Neural crest cell (in vitro differentiated cells): Measurements from ENCODE around the gene ARHGEF26. TPM values are rescaled to one million over a fixed set of nuclear protein-coding genes. Genes with fewer than 3 reads are reported as not detected.

ENCODE experiments used
- DNase-seq: peaks from one replicate; pipeline ENCODE4 v3.0.0; 2021; ENCODE audit warnings: low read depth, mixed read lengths, low spot score
- H3K27ac Mint-ChIP-seq: one replicate; pipeline ENCODE4 v1.8.0; 2021; ENCODE audit warnings: mild to moderate bottlenecking, mixed read lengths; ENCODE audit not compliant: unreplicated experiment
- H3K27me3 Mint-ChIP-seq: 2 replicates; pipeline ENCODE4 v1.8.0; 2021; ENCODE audit warnings: low read depth, mild to moderate bottlenecking, mixed read lengths
- H3K36me3 Mint-ChIP-seq: 2 replicates; pipeline ENCODE4 v1.8.0; 2021; ENCODE audit warnings: low read depth, mild to moderate bottlenecking, mixed read lengths
- H3K4me1 Mint-ChIP-seq: 2 replicates; pipeline ENCODE4 v1.8.0; 2021; ENCODE audit warnings: mixed read lengths
- H3K4me3 Mint-ChIP-seq: one replicate; pipeline ENCODE4 v1.8.0; 2021; ENCODE audit warnings: mild to moderate bottlenecking, mixed read lengths
- H3K9me3 Mint-ChIP-seq: 2 replicates; pipeline ENCODE4 v1.8.0; 2021; ENCODE audit warnings: mixed read lengths
- CTCF ChIP-seq: fragments of 200-600 bp; sonication (generic); conservative IDR thresholded peaks from 2 replicates; pipeline ENCODE4 v1.5.0; 2021; ENCODE audit warnings: antibody characterized with exemption, mild to moderate bottlenecking
- total RNA-seq: library from RNA; stranded (reverse); gene quantifications from 2 replicates; pipeline ENCODE4 v1.2.1, GENCODE V29; 2021

ARHGEF26 gene
- total RNA-seq, 1 donor from 2014 or later = 19.3 TPM

- Mint-ChIP-seq H3K27ac (peak overlapping the region; percentile 48), H3K36me3 (no peaks in the 10 kb centered on the region), H3K9me3 (no peaks in the 10 kb centered on the region), H3K4me3 (no peak overlapping the region), H3K4me1 (peaks cover 5% of the 10 kb centered on the region), H3K27me3 (no peaks in the 10 kb centered on the region)
- DNase-seq = no peak
- TF ChIP-seq CTCF = peak; percentile 65
These were observed 25.3 kb upstream of the ARHGEF26 start for GRCh38 chr3:154095832-154096421.

GRCh38 chr3:154098376-154098775 lies 22.8 kb upstream of the ARHGEF26 start:
- no peak for DNase-seq
- Mint-ChIP-seq H3K9me3 (no peaks in the 10 kb centered on the region), H3K4me1 (peaks cover 10% of the 10 kb centered on the region), H3K4me3 (no peak overlapping the region), H3K36me3 (no peaks in the 10 kb centered on the region), H3K27ac (no peak overlapping the region), H3K27me3 (no peaks in the 10 kb centered on the region)
- TF ChIP-seq CTCF = no peak

GRCh38 chr3:154100556-154100955 lies 20.6 kb upstream of the ARHGEF26 start:
- no peak for DNase-seq
- Mint-ChIP-seq H3K27me3 (no peaks in the 10 kb centered on the region), H3K9me3 (no peaks in the 10 kb centered on the region), H3K4me1 (peaks cover 15% of the 10 kb centered on the region), H3K27ac (no peak overlapping the region), H3K4me3 (no peak overlapping the region), H3K36me3 (no peaks in the 10 kb centered on the region)
- TF ChIP-seq CTCF = no peak

- H3K27ac Mint-ChIP-seq = no peak overlapping the region
- H3K9me3 Mint-ChIP-seq = no peaks in the 10 kb centered on the region
- DNase-seq = no peak
- no peaks in the 10 kb centered on the region for H3K27me3 Mint-ChIP-seq
- TF ChIP-seq CTCF = no peak
- H3K36me3 Mint-ChIP-seq = no peaks in the 10 kb centered on the region
- no peak overlapping the region for H3K4me3 Mint-ChIP-seq
- peaks cover 19% of the 10 kb centered on the region for H3K4me1 Mint-ChIP-seq
These were observed 19.9 kb upstream of the ARHGEF26 start for GRCh38 chr3:154101250-154101649.

- Mint-ChIP-seq H3K27ac (no peak overlapping the region), H3K27me3 (no peaks in the 10 kb centered on the region), H3K4me3 (no peak overlapping the region), H3K9me3 (no peaks in the 10 kb centered on the region), H3K4me1 (peaks cover 19% of the 10 kb centered on the region), H3K36me3 (no peaks in the 10 kb centered on the region)
- TF ChIP-seq CTCF = no peak
- DNase-seq = no peak
These were observed 19.0 kb upstream of the ARHGEF26 start for GRCh38 chr3:154102225-154102624.
